Uterus (tissue), 4 donors: ENCODE measurements around the gene HSPBP1. TPM values are rescaled to one million over a fixed set of nuclear protein-coding genes. Genes with fewer than 3 reads are reported as not detected.

Experiments used
- DNase-seq, 2 donors: peaks; one replicate each; pipeline ENCODE4 v3.0.0-alpha.2; 2019 to 2020
- H3K27ac ChIP-seq, 2 donors: fragments of 200-600 bp; sonication (generic); 1 replicate in 1 of 2; 2 replicates in 1 of 2; pipeline ENCODE4 v1.5.1; 2016 to 2018
- H3K27me3 ChIP-seq, 2 donors: fragments of 200-600 bp; sonication (generic); one replicate each; pipeline ENCODE4 v1.5.1; 2018 to 2019; ENCODE audit warnings: control low read depth in 1 of 2
- H3K36me3 ChIP-seq, 2 donors: fragments of 200-600 bp; sonication (generic); one replicate each; pipeline ENCODE4 v1.5.1; 2019; ENCODE audit warnings: control low read depth in 1 of 2
- H3K4me1 ChIP-seq, 2 donors: fragments of 200-600 bp; sonication (generic); one replicate each; pipeline ENCODE4 v1.5.1; 2018 to 2019; ENCODE audit warnings: control low read depth in 1 of 2
- H3K4me3 ChIP-seq, 2 donors: fragments of 200-600 bp; sonication (generic); 1 replicate in 1 of 2; 2 replicates in 1 of 2; pipeline ENCODE4 v1.5.1; 2018 to 2019; ENCODE audit warnings: mild to moderate bottlenecking in 1 of 2
- H3K9me3 ChIP-seq, 2 donors: fragments of 200-600 bp; sonication (generic); one replicate each; pipeline ENCODE4 v1.5.1; 2019; ENCODE audit warnings: control low read depth in 1 of 2
- POLR2A ChIP-seq, 2 donors: fragments of 450-650 bp; IDR thresholded peaks; one replicate each; pipeline ENCODE4 v1.6.1; 2016; ENCODE audit warnings: antibody characterized with exemption in 2 of 2, mild to moderate bottlenecking in 1 of 2, moderate library complexity in 1 of 2
- intact Hi-C: fragments of 100-400 bp; cut with DNase I; formaldehyde crosslinking; loops from one replicate; pipeline ENCODE4 v1.15.1; 2023; ENCODE audit warnings: low total_unique reads
- total RNA-seq, 4 donors: library from RNA; depleted of rRNA in 3 of 4; stranded (reverse); fragments of >200 nt in 3 of 4; gene quantifications; one replicate each; pipeline versions ENCODE4 v1.1.0 to v1.2.4, GENCODE V29; 2014 to 2023
- TF ChIP-seq, protein P1 (sequence below), 4 experiments: fragments of 200-600 bp in 2 of 4; fragments of 450-650 bp in 2 of 4; sonication (generic) in 2 of 4; IDR thresholded peaks; one replicate each; pipeline ENCODE4 v1.5.1; 2016 to 2019; ENCODE audit warnings: antibody characterized with exemption in 4 of 4, mild to moderate bottlenecking in 2 of 4, moderate library complexity in 1 of 4
- donor health status: DM: yes; HTN: yes; CAD: no.

The HSPBP1 gene
- total RNA-seq, 4 donors from 2014 or later = 1.3 to 37.4 (median 25.6) TPM

DNA sequence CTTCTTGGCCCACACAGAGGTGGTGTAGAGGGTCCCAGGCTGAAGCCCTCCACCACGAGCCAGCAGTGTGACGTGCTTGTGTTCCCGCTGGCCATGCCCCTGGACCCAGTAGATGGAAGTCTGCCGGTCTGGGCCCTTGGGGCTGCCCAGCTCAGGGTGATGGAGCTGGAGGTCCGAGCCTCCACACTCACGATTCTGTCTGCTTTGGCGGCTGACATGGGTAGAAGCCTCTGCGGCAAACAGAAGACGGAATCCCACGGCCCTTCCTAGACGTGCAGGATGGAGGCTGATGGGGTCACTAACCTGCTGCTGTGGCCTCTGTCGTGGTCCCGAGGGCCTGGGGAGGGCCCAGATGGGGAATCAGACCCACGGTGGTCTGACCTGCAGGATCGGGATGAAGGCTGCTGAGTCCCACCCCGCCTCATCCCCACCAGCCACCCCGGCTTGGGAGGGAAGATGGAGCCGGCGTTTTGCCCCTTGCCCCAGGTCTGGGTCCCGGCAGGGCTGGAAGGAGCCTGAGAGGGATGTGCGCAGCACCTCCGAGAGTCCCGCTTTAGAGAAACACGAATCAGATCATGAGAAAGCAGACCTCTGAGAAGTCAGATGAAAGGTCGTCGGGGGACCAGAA is 55.8 kb downstream of the HSPBP1 start:
- no peak overlapping the region for H3K27ac ChIP-seq
- no peaks in the 10 kb centered on the region for H3K4me1 ChIP-seq
- intact Hi-C loops = no loop called here
- H3K27me3 ChIP-seq = no peaks in the 10 kb centered on the region
- H3K36me3 ChIP-seq = no peaks in the 10 kb centered on the region
- no peak for DNase-seq
- no peaks in the 10 kb centered on the region for H3K9me3 ChIP-seq
- no peak overlapping the region for H3K4me3 ChIP-seq
- TF ChIP-seq, protein P1, sequence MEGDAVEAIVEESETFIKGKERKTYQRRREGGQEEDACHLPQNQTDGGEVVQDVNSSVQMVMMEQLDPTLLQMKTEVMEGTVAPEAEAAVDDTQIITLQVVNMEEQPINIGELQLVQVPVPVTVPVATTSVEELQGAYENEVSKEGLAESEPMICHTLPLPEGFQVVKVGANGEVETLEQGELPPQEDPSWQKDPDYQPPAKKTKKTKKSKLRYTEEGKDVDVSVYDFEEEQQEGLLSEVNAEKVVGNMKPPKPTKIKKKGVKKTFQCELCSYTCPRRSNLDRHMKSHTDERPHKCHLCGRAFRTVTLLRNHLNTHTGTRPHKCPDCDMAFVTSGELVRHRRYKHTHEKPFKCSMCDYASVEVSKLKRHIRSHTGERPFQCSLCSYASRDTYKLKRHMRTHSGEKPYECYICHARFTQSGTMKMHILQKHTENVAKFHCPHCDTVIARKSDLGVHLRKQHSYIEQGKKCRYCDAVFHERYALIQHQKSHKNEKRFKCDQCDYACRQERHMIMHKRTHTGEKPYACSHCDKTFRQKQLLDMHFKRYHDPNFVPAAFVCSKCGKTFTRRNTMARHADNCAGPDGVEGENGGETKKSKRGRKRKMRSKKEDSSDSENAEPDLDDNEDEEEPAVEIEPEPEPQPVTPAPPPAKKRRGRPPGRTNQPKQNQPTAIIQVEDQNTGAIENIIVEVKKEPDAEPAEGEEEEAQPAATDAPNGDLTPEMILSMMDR (IDR thresholded peaks at IDR 0.05) = no peak
- TF ChIP-seq POLR2A (IDR thresholded peaks at IDR 0.05) = no peak

DNA sequence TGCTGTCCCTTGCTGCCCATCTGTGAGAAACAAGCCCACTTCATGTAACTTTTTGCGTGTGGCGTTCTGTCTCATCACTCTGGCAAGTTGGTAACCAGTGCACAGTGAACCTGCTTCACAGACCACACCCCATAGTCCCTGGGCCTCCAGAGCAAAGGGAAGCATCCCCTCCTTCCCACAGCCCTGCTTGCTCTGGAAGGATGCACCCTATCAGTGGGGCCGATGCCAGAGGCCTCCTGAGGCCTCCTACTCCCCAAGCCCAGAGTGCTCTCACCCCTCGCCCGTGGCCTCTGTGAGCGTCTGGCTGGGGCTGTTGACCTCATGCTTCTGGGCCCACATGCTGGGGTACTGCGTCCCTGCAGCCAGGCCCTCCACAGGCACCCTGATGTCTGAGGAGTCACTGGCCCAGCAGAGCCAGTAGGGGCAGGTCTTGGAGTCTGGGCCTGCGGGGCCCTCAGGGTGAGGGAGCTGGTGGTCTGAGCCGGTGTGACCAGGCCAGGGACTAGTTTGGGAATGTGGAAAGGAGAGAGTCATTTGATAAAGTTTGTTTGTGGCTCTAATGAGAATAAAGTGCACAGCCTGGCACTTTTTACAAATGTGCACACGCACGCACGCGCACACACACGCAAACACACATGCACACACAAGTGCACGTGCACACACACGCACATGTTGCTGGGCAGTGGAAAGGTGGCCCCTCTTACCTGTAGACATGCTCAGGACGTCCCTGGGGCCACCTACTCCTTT is 56.4 kb downstream of the HSPBP1 start:
- TF ChIP-seq, protein P1 (IDR thresholded peaks at IDR 0.05) = no peak
- TF ChIP-seq POLR2A (IDR thresholded peaks at IDR 0.05) = no peak
- DNase-seq = no peak
- H3K36me3 ChIP-seq = no peaks in the 10 kb centered on the region

DNA sequence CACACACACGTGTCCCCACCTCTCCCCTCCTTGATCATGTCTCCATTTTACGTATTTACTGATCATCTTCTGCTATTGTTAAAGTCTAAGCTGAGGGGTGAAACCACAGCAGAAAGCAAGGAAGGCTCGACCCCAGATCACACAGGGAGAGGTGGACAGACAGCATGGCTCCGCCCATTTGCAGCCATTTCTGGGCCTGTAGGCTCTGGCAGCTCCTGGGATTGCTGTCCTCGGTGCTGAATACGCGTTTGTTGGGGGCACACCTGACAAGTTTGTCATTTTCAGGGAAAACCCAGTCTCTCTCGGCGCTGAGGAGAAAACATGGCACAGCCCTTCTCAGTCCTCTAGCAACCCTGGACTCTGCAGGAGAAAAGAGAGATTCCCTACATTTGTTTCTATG is 59.4 kb downstream of the HSPBP1 start:
- H3K4me1 ChIP-seq = no peaks in the 10 kb centered on the region
- no peak for TF ChIP-seq POLR2A (IDR thresholded peaks at IDR 0.05)
- TF ChIP-seq, protein P1 (IDR thresholded peaks at IDR 0.05) = no peak
- H3K36me3 ChIP-seq = no peaks in the 10 kb centered on the region
- no peak for DNase-seq
- intact Hi-C loops = no loop called here
- no peak overlapping the region for H3K4me3 ChIP-seq
- no peaks in the 10 kb centered on the region for H3K27me3 ChIP-seq
- H3K9me3 ChIP-seq = no peaks in the 10 kb centered on the region
- H3K27ac ChIP-seq = no peak overlapping the region

More for the DNA sequence above, 56.4 kb downstream of the HSPBP1 start:
- intact Hi-C loops = no loop called here
- no peaks in the 10 kb centered on the region for H3K27me3 ChIP-seq
- H3K9me3 ChIP-seq = no peaks in the 10 kb centered on the region
- H3K27ac ChIP-seq = no peak overlapping the region
- H3K4me1 ChIP-seq = no peaks in the 10 kb centered on the region
- H3K4me3 ChIP-seq = no peak overlapping the region

DNA sequence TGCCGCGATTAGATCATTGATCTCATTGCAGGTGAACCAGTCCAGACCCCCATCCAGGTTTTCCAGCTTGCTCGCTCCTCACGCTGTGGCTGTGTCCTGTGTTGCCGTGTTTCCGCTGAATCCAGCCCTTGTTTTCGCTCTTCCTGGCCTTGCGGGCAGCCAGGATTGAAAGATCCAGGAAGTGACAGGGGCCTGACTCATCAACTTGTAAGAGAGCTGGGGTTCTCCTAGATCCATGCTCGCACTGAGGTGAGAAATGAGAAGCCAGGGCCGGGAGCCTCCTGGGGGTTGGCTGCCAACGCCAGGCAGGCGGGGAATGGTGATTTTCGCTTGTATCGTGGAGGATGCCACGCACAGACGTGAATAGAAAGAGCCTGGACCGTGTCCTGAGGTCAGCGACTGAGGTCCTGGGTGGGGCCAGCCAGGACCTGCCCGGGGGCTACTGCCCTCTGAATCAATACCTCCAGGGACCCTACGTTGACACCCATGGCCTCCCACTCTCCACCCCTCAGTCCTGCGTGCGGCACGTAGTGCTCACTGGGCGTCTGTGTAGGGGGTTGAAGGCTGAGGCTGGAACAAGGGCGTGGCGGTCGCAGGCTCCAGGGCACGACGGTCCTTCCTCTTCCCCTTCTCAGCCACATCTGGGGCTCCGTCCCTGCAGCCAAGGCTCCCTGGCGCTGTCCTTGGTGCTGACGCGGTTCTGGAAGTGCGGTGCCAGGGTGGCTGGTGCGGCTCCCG is 63.3 kb downstream of the HSPBP1 start:
- peaks cover 0 to 6% of the 10 kb centered on the region in 2 donors for H3K9me3 ChIP-seq
- TF ChIP-seq POLR2A (IDR thresholded peaks at IDR 0.05) = peak in 1 of 2 donors; percentile 26
- TF ChIP-seq, protein P1 (IDR thresholded peaks at IDR 0.05) = no peak
- H3K4me3 ChIP-seq = no peak overlapping the region
- intact Hi-C loops = no loop called here
- peak; percentile 41 to 47 for DNase-seq
- no peaks in the 10 kb centered on the region for H3K27me3 ChIP-seq
- H3K4me1 ChIP-seq = no peaks in the 10 kb centered on the region
- H3K27ac ChIP-seq = no peak overlapping the region
- no peaks in the 10 kb centered on the region for H3K36me3 ChIP-seq

DNA sequence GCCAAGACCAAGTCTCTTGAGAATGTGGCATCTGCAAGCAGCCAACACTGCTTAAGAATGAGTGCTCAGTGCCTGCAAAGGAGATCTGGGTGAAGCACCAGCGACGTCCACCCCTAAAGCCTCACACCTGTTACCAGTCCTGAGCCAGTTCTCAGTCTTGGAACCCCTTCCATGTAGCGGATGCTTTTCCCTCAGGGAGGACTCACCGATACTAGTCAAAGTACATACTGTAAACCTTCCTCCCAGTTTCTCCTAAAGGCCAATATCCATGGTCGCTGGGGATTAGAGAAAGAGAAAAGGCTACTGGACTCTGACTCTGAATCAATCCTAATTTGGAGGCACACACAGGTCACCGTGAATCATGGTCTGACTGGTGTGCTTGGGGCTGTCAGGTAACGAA is 66.4 kb downstream of the HSPBP1 start:
- H3K36me3 ChIP-seq = no peaks in the 10 kb centered on the region
- intact Hi-C loops = no loop called here
- H3K4me1 ChIP-seq = no peaks in the 10 kb centered on the region
- H3K27ac ChIP-seq = no peak overlapping the region
- H3K4me3 ChIP-seq = no peak overlapping the region
- no peaks in the 10 kb centered on the region for H3K27me3 ChIP-seq
- TF ChIP-seq, protein P1 (IDR thresholded peaks at IDR 0.05) = no peak
- no peak for TF ChIP-seq POLR2A (IDR thresholded peaks at IDR 0.05)
- peaks cover 0 to 6% of the 10 kb centered on the region in 2 donors for H3K9me3 ChIP-seq
- DNase-seq = no peak
